Endothelial cell (in vitro differentiated cells): ENCODE measurements around the gene PPP1R3G. TPM values are rescaled to one million over a fixed set of nuclear protein-coding genes. Genes with fewer than 3 reads are reported as not detected.

Source experiments
- DNase-seq: peaks from one replicate; pipeline ENCODE4 v3.0.0; 2021; ENCODE audit warnings: low spot score
- H3K27ac Mint-ChIP-seq: one replicate; pipeline ENCODE4 v1.8.0; 2021; ENCODE audit warnings: mixed read lengths, inconsistent platforms; ENCODE audit not compliant: unreplicated experiment
- H3K27me3 Mint-ChIP-seq: one replicate; pipeline ENCODE4 v1.8.0; 2021; ENCODE audit warnings: mild to moderate bottlenecking, moderate library complexity, mixed read lengths, inconsistent platforms; ENCODE audit not compliant: unreplicated experiment
- H3K36me3 Mint-ChIP-seq: one replicate; pipeline ENCODE4 v1.8.0; 2021; ENCODE audit warnings: mild to moderate bottlenecking, low read depth, mixed read lengths, inconsistent platforms; ENCODE audit not compliant: unreplicated experiment
- H3K4me1 Mint-ChIP-seq: one replicate; pipeline ENCODE4 v1.8.0; 2021; ENCODE audit warnings: mild to moderate bottlenecking, mixed read lengths, inconsistent platforms; ENCODE audit not compliant: unreplicated experiment
- H3K4me3 Mint-ChIP-seq: one replicate; pipeline ENCODE4 v1.8.0; 2021; ENCODE audit warnings: mild to moderate bottlenecking, mixed read lengths, inconsistent platforms; ENCODE audit not compliant: unreplicated experiment
- H3K9me3 Mint-ChIP-seq: one replicate; pipeline ENCODE4 v1.8.0; 2021; ENCODE audit warnings: mixed read lengths, inconsistent platforms; ENCODE audit not compliant: unreplicated experiment
- CTCF ChIP-seq: fragments of 200-600 bp; sonication (generic); IDR thresholded peaks from one replicate; pipeline ENCODE4 v1.5.0; 2021; ENCODE audit warnings: antibody characterized with exemption; ENCODE audit not compliant: unreplicated experiment
- total RNA-seq: library from RNA; stranded (reverse); fragmentation: NEBNext Ultra II Directional; extraction: Animal tissue kit (Norgen Biotek cat#: 25700); gene quantifications from one replicate; pipeline ENCODE4 v1.2.1, GENCODE V29; 2021; ENCODE audit not compliant: unreplicated experiment

PPP1R3G gene
- total RNA-seq, 1 donor from 2014 or later = 0.05 TPM

- DNase-seq = no peak
- H3K27ac Mint-ChIP-seq = no peak overlapping the region
- no peaks in the 10 kb centered on the region for H3K9me3 Mint-ChIP-seq
- no peaks in the 10 kb centered on the region for H3K4me1 Mint-ChIP-seq
- no peaks in the 10 kb centered on the region for H3K36me3 Mint-ChIP-seq
- peaks cover 3% of the 10 kb centered on the region for H3K27me3 Mint-ChIP-seq
- no peak for TF ChIP-seq CTCF
- H3K4me3 Mint-ChIP-seq = no peak overlapping the region
Measured at GRCh38 chr6:5098501-5099270, 13.5 kb downstream of the PPP1R3G start.

- H3K4me1 Mint-ChIP-seq = no peaks in the 10 kb centered on the region
- no peaks in the 10 kb centered on the region for H3K36me3 Mint-ChIP-seq
- peaks cover 3% of the 10 kb centered on the region for H3K27me3 Mint-ChIP-seq
- no peak for TF ChIP-seq CTCF
- no peak for DNase-seq
- H3K4me3 Mint-ChIP-seq = no peak overlapping the region
- H3K9me3 Mint-ChIP-seq = no peaks in the 10 kb centered on the region
- H3K27ac Mint-ChIP-seq = no peak overlapping the region
Measured at GRCh38 chr6:5099537-5099936, 14.4 kb downstream of the PPP1R3G start.

- Mint-ChIP-seq H3K27me3 (peaks cover 3% of the 10 kb centered on the region), H3K27ac (no peak overlapping the region), H3K9me3 (no peaks in the 10 kb centered on the region), H3K36me3 (no peaks in the 10 kb centered on the region), H3K4me1 (no peaks in the 10 kb centered on the region), H3K4me3 (no peak overlapping the region)
- DNase-seq = no peak
- no peak for TF ChIP-seq CTCF
Measured at GRCh38 chr6:5100806-5101205, 15.7 kb downstream of the PPP1R3G start.

- no peak for DNase-seq
- Mint-ChIP-seq H3K4me3 (no peak overlapping the region), H3K4me1 (no peaks in the 10 kb centered on the region), H3K27me3 (peaks cover 3% of the 10 kb centered on the region), H3K27ac (no peak overlapping the region), H3K9me3 (no peaks in the 10 kb centered on the region), H3K36me3 (no peaks in the 10 kb centered on the region)
- TF ChIP-seq CTCF = no peak
Measured at GRCh38 chr6:5102267-5102970, 17.3 kb downstream of the PPP1R3G start.

- no peak overlapping the region for H3K4me3 Mint-ChIP-seq
- H3K36me3 Mint-ChIP-seq = no peaks in the 10 kb centered on the region
- no peak overlapping the region for H3K27ac Mint-ChIP-seq
- H3K27me3 Mint-ChIP-seq = peaks cover 7% of the 10 kb centered on the region
- DNase-seq = no peak
- H3K9me3 Mint-ChIP-seq = no peaks in the 10 kb centered on the region
- TF ChIP-seq CTCF = no peak
- H3K4me1 Mint-ChIP-seq = no peaks in the 10 kb centered on the region
Measured at GRCh38 chr6:5103250-5103649, 18.1 kb downstream of the PPP1R3G start.
